H9 (cell line): ENCODE data around the gene TMEM240. TPM values are rescaled to one million over a fixed set of nuclear protein-coding genes. Genes with fewer than 3 reads are reported as not detected.

Experiments used
- DNase-seq: peaks from one replicate; pipeline ENCODE4 v3.0.0-alpha.2; 2017
- H2AFZ ChIP-seq: one replicate; pipeline ENCODE4 v1.6.1; 2013; ENCODE audit warnings: mild to moderate bottlenecking, low read length, control low read depth, moderate library complexity
- H2AK5ac ChIP-seq: 2 replicates; pipeline ENCODE4 v1.6.1; 2013; ENCODE audit warnings: low read length, control low read depth, mixed read lengths; ENCODE audit not compliant: insufficient read length
- H2BK120ac ChIP-seq: one replicate; pipeline ENCODE4 v1.6.1; 2013; ENCODE audit warnings: low read depth, mild to moderate bottlenecking, low read length, control low read depth, inconsistent platforms; ENCODE audit not compliant: poor library complexity, severe bottlenecking
- H2BK12ac ChIP-seq: 2 replicates; pipeline ENCODE4 v1.6.1; 2013; ENCODE audit warnings: low read length, control low read depth, mixed read lengths, low read depth; ENCODE audit not compliant: insufficient read length
- H2BK15ac ChIP-seq: 2 replicates; pipeline ENCODE4 v1.6.1; 2013; ENCODE audit warnings: low read depth, low read length, control low read depth
- H2BK20ac ChIP-seq: one replicate; pipeline ENCODE4 v1.6.1; 2013; ENCODE audit warnings: low read depth, mild to moderate bottlenecking, low read length, control low read depth, inconsistent platforms; ENCODE audit not compliant: poor library complexity, severe bottlenecking
- H2BK5ac ChIP-seq: 2 replicates; pipeline ENCODE4 v1.6.1; 2013; ENCODE audit warnings: low read length, control low read depth, mixed read lengths; ENCODE audit not compliant: insufficient read length
- H3K14ac ChIP-seq: 2 replicates; pipeline ENCODE4 v1.6.1; 2013; ENCODE audit warnings: low read length, control low read depth; ENCODE audit not compliant: insufficient read depth
- H3K18ac ChIP-seq: 2 replicates; pipeline ENCODE4 v1.6.1; 2013; ENCODE audit warnings: low read depth, mild to moderate bottlenecking, mixed read lengths, low read length, control low read depth; ENCODE audit not compliant: insufficient read length
- H3K23ac ChIP-seq: 2 replicates; pipeline ENCODE4 v1.6.1; 2013; ENCODE audit warnings: low read length, control low read depth, mixed read lengths, low read depth; ENCODE audit not compliant: insufficient read length
- H3K23me2 ChIP-seq: 2 replicates; pipeline ENCODE4 v1.6.1; 2013; ENCODE audit warnings: low read depth, mild to moderate bottlenecking, mixed read lengths, low read length, control low read depth; ENCODE audit not compliant: insufficient read length, poor library complexity, severe bottlenecking
- H3K27ac ChIP-seq: 2 replicates; pipeline ENCODE4 v1.5.1; 2013; ENCODE audit warnings: low read length, control low read depth, mixed read lengths, low read depth; ENCODE audit not compliant: insufficient read length
- H3K27me3 ChIP-seq: 2 replicates; pipeline ENCODE4 v1.6.1; 2013; ENCODE audit warnings: low read length, control low read depth, inconsistent platforms; ENCODE audit not compliant: insufficient read depth
- H3K4ac ChIP-seq: 2 replicates; pipeline ENCODE4 v1.6.1; 2013; ENCODE audit warnings: low read depth, mild to moderate bottlenecking, control low read depth, inconsistent platforms, low read length, moderate library complexity
- H3K4me1 ChIP-seq: 2 replicates; pipeline ENCODE4 v1.6.1; 2013; ENCODE audit warnings: low read length, control low read depth, inconsistent platforms; ENCODE audit not compliant: insufficient read depth
- H3K4me2 ChIP-seq: 2 replicates; pipeline ENCODE4 v1.6.1; 2013; ENCODE audit warnings: low read length, control low read depth, mixed read lengths; ENCODE audit not compliant: insufficient read length, insufficient read depth
- H3K56ac ChIP-seq: 2 replicates; pipeline ENCODE4 v1.6.1; 2013; ENCODE audit warnings: low read depth, mild to moderate bottlenecking, mixed read lengths, low read length, control low read depth; ENCODE audit not compliant: insufficient read length
- H3K79me1 ChIP-seq: 2 replicates; pipeline ENCODE4 v1.6.1; 2013; ENCODE audit warnings: low read depth, mild to moderate bottlenecking, moderate library complexity, low read length, control low read depth, inconsistent platforms; ENCODE audit not compliant: insufficient read depth, poor library complexity, severe bottlenecking
- H3K79me2 ChIP-seq: 2 replicates; pipeline ENCODE4 v1.6.1; 2013; ENCODE audit warnings: low read length, control low read depth, inconsistent platforms; ENCODE audit not compliant: insufficient read depth
- H3K9ac ChIP-seq: 2 replicates; pipeline ENCODE4 v1.6.1; 2013; ENCODE audit warnings: low read length, control low read depth, mixed read lengths; ENCODE audit not compliant: insufficient read length; ENCODE audit errors: extremely low read depth
- H3K9me3 ChIP-seq: one replicate; pipeline ENCODE4 v1.6.1; 2013; ENCODE audit warnings: low read depth, low read length, inconsistent platforms; ENCODE audit not compliant: control insufficient read depth
- H3T11ph ChIP-seq: one replicate; pipeline ENCODE4 v1.6.1; 2013; ENCODE audit warnings: mild to moderate bottlenecking, low read length, control low read depth, inconsistent platforms
- H4K20me1 ChIP-seq: one replicate; pipeline ENCODE4 v1.6.1; 2013; ENCODE audit not compliant: control insufficient read depth, insufficient read length, insufficient read depth
- H4K5ac ChIP-seq: 2 replicates; pipeline ENCODE4 v1.6.1; 2013; ENCODE audit warnings: low read depth, mild to moderate bottlenecking, mixed read lengths, low read length, control low read depth; ENCODE audit not compliant: insufficient read length
- H4K8ac ChIP-seq: replicated peaks from 2 replicates; pipeline ENCODE4 v1.6.1; 2013; ENCODE audit warnings: low read length, control low read depth, mixed read lengths, low read depth; ENCODE audit not compliant: insufficient read length
- H4K91ac ChIP-seq: 2 replicates; pipeline ENCODE4 v1.6.1; 2013; ENCODE audit warnings: low read depth, mild to moderate bottlenecking, moderate library complexity, mixed read lengths, low read length, control low read depth; ENCODE audit not compliant: insufficient read length
- H3K27ac Mint-ChIP-seq, 3 experiments: 2 replicates in 2 of 3; 3 replicates in 1 of 3; pipeline ENCODE4 v1.8.0; 2020 to 2021; ENCODE audit warnings: mixed read lengths in 3 of 3, mild to moderate bottlenecking in 1 of 3, moderate library complexity in 1 of 3
- H3K27me3 Mint-ChIP-seq: 2 replicates; pipeline ENCODE4 v1.8.0; 2021; ENCODE audit warnings: low read depth, mild to moderate bottlenecking, moderate library complexity, mixed read lengths
- H3K36me3 Mint-ChIP-seq, 3 experiments: 2 replicates in 2 of 3; 3 replicates in 1 of 3; pipeline ENCODE4 v1.8.0; 2020 to 2021; ENCODE audit warnings: low read depth in 3 of 3, mixed read lengths in 3 of 3; ENCODE audit not compliant: insufficient read depth in 1 of 3
- H3K4me1 Mint-ChIP-seq, 2 experiments: 2 replicates each; pipeline ENCODE4 v1.8.0; 2020; ENCODE audit warnings: mixed read lengths in 2 of 2
- H3K4me3 Mint-ChIP-seq, 2 experiments: 2 replicates in 1 of 2; 3 replicates in 1 of 2; pipeline ENCODE4 v1.8.0; 2020 to 2021; ENCODE audit warnings: mild to moderate bottlenecking in 2 of 2, mixed read lengths in 2 of 2, moderate library complexity in 1 of 2
- H3K9me3 Mint-ChIP-seq, 2 experiments: 2 replicates in 1 of 2; 3 replicates in 1 of 2; pipeline ENCODE4 v1.8.0; 2020; ENCODE audit warnings: mild to moderate bottlenecking in 2 of 2, mixed read lengths in 2 of 2, moderate library complexity in 1 of 2
- WGBS: extraction: QIAGEN DNeasy Blood & Tissue Kit; methylation state at CpG from one replicate; pipeline ENCODE4 v1.1.7; 2013; ENCODE audit warnings: missing lambda C conversion rate, low lambda C conversion rate, mixed read lengths; ENCODE audit not compliant: insufficient read length; ENCODE audit errors: extremely low coverage; 5-methylcytosine and 5-hydroxymethylcytosine counted together
- total RNA-seq: library from RNA; stranded (reverse); gene quantifications from 2 replicates; pipeline ENCODE4 v1.2.1, GENCODE V29; 2021
- TF ChIP-seq, protein P1 (sequence below): fragments of 200-600 bp; sonication (generic); conservative IDR thresholded peaks from 3 replicates; pipeline ENCODE4 v1.8.0; 2021; ENCODE audit warnings: antibody characterized with exemption, mild to moderate bottlenecking

Gene TMEM240
- total RNA-seq, 1 experiment from 2014 or later: 8.7 TPM

DNA sequence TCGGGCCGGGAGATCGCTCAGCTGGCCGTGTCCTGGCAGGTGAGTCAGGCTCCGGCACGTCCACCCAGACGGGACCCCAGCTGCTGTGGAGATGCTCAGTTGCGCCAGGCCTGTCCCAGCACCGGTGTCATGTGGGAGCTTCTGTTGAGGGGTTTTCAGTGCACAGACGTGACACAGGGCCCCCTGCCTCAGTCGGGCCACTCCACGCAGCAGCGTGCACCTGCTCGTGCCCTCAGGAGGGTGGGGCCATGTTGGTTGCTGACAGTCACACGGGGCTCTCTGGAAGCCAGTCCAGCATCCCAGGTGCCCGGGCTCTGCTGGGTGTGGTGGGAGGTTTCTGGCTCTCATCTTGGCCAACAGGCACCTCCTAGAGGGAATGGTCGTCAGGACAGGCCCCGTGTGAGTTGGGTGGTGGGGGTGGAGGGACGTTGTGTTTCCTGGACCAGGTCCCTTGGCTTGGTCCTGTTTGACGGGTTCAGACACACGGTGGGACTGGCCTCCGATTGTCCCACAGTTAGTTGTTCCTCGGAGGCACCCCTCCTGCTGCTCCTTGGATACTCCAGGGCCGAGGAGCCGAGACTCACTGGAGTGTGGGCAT is 49.7 kb downstream of the TMEM240 start:
- no peak overlapping the region for H2AK5ac ChIP-seq
- no peak overlapping the region for H2BK12ac ChIP-seq
- no peak overlapping the region for H3K18ac ChIP-seq
- no peak overlapping the region; a peak in 1 of 7 replicates for H3K27ac Mint-ChIP-seq
- no peak overlapping the region for H2BK120ac ChIP-seq
- no peaks in the 10 kb centered on the region for H3K23me2 ChIP-seq
- H3K9ac ChIP-seq: no peak overlapping the region
- no peak overlapping the region for H2BK5ac ChIP-seq
- H3K9me3 ChIP-seq: no peaks in the 10 kb centered on the region
- peaks cover 2 to 6% of the 10 kb centered on the region in 2 experiments; a peak in 3 of 5 replicates for H3K9me3 Mint-ChIP-seq
- no peak overlapping the region for H3K4me2 ChIP-seq
- peaks cover 46 to 70% (median 62%) of the 10 kb centered on the region in 3 experiments for H3K36me3 Mint-ChIP-seq
- no peak overlapping the region for H2BK15ac ChIP-seq
- no peak overlapping the region for H3K27ac ChIP-seq
- H4K5ac ChIP-seq: no peak overlapping the region
- TF ChIP-seq, protein P1, sequence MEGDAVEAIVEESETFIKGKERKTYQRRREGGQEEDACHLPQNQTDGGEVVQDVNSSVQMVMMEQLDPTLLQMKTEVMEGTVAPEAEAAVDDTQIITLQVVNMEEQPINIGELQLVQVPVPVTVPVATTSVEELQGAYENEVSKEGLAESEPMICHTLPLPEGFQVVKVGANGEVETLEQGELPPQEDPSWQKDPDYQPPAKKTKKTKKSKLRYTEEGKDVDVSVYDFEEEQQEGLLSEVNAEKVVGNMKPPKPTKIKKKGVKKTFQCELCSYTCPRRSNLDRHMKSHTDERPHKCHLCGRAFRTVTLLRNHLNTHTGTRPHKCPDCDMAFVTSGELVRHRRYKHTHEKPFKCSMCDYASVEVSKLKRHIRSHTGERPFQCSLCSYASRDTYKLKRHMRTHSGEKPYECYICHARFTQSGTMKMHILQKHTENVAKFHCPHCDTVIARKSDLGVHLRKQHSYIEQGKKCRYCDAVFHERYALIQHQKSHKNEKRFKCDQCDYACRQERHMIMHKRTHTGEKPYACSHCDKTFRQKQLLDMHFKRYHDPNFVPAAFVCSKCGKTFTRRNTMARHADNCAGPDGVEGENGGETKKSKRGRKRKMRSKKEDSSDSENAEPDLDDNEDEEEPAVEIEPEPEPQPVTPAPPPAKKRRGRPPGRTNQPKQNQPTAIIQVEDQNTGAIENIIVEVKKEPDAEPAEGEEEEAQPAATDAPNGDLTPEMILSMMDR: no peak
- H2AFZ ChIP-seq: no peak overlapping the region
- H4K20me1 ChIP-seq: no peaks in the 10 kb centered on the region
- no peaks in the 10 kb centered on the region for H3K27me3 Mint-ChIP-seq
- no peak overlapping the region; the same call in 1 of the 2 replicates for H3K14ac ChIP-seq
- H3K79me2 ChIP-seq: no peaks in the 10 kb centered on the region
- H3K23ac ChIP-seq: no peak overlapping the region
- no peak overlapping the region for H3K4ac ChIP-seq
- H4K8ac ChIP-seq: no peak overlapping the region
- no peak overlapping the region for H3K4me3 Mint-ChIP-seq
- H3K4me1 Mint-ChIP-seq: no peaks in the 10 kb centered on the region
- no peak overlapping the region for H3T11ph ChIP-seq
- no peaks in the 10 kb centered on the region for H3K27me3 ChIP-seq
- H2BK20ac ChIP-seq: no peak overlapping the region
- WGBS: no CpG with 5 or more reads among the region's 25 CpGs
- H3K56ac ChIP-seq: no peak overlapping the region
- no peak overlapping the region for H4K91ac ChIP-seq
- no peaks in the 10 kb centered on the region for H3K4me1 ChIP-seq
- no peaks in the 10 kb centered on the region for H3K79me1 ChIP-seq
- no peak for DNase-seq
